BE2C (cell line): ENCODE results near the gene SCAMP4.
A peak's percentile ranks its signal among the peaks of the same experiment; 100 is the strongest.
"Not testable (repeated sequence)": the region's sequence is repeated elsewhere in the genome, so short reads cannot be mapped to it uniquely, and the experiment has no call there.

Experiments used
- DNase-seq: peaks from one replicate; pipeline ENCODE4 v3.0.0-alpha.2; 2020
- H3K27me3 ChIP-seq: fragments of 250-450 bp; sonication (Bioruptor Pico); 2 replicates; pipeline ENCODE4 v1.5.1; 2020; ENCODE audit warnings: mild to moderate bottlenecking
- H3K36me3 ChIP-seq: fragments of 250-450 bp; sonication (Bioruptor Pico); 2 replicates; pipeline ENCODE4 v1.5.1; 2020; ENCODE audit warnings: mild to moderate bottlenecking
- H3K4me1 ChIP-seq: fragments of 250-450 bp; sonication (Bioruptor Pico); 2 replicates; pipeline ENCODE4 v1.5.1; 2020
- H3K4me3 ChIP-seq: 2 replicates; pipeline ENCODE4 v1.5.1; 2011; ENCODE audit warnings: low read depth, low read length
- H3K9me3 ChIP-seq: fragments of 250-450 bp; sonication (Bioruptor Pico); 2 replicates; pipeline ENCODE4 v1.5.1; 2020
- CTCF ChIP-seq: IDR thresholded peaks from 2 replicates; pipeline ENCODE4 v1.5.1; 2012; ENCODE audit warnings: mild to moderate bottlenecking, low read depth, low read length

Gene SCAMP4

GRCh38 chr19:1875646-1876495 lies 29.3 kb upstream of the SCAMP4 start:
- peak overlapping the region; percentile 94 for H3K4me3 ChIP-seq
- TF ChIP-seq CTCF = no peak
- H3K27me3 ChIP-seq = no peaks in the 10 kb centered on the region
- H3K4me1 ChIP-seq = peaks cover 4% of the 10 kb centered on the region; the same call in 1 of the 2 replicates
- H3K36me3 ChIP-seq = peaks cover 23% of the 10 kb centered on the region
- DNase-seq = peak; percentile 95
- no peaks in the 10 kb centered on the region for H3K9me3 ChIP-seq

GRCh38 chr19:1876496-1877279 lies 28.5 kb upstream of the SCAMP4 start:
- H3K4me3 ChIP-seq = peak overlapping the region; percentile 94
- DNase-seq, H3K27me3 ChIP-seq, H3K9me3 ChIP-seq, H3K4me1 ChIP-seq: not testable (repeated sequence)
- TF ChIP-seq CTCF = peak; percentile 41
- peaks cover 18% of the 10 kb centered on the region for H3K36me3 ChIP-seq

DNA sequence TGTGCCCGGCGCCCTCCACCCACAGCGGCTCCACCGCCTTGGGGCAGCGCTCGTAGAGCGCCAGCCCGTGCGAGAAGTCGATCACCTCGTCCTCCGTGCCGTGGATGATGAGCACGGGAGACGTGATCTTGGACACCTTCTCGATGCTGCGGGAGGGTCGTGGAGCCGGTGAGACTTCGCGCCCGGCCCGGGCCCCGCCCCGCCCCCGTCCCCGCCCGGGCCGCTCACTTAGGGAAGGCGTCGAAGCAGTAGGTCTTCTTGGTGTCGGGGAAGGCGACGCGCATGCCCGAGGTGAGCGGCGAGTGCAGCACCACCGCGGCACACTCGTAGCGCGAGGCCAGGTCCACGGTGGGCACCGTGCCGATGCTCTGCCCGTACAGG lies 27.9 kb upstream of the SCAMP4 start:
- H3K9me3 ChIP-seq, DNase-seq, H3K4me1 ChIP-seq, H3K27me3 ChIP-seq, H3K4me3 ChIP-seq: not testable (repeated sequence)
- peaks cover 16% of the 10 kb centered on the region for H3K36me3 ChIP-seq

DNA sequence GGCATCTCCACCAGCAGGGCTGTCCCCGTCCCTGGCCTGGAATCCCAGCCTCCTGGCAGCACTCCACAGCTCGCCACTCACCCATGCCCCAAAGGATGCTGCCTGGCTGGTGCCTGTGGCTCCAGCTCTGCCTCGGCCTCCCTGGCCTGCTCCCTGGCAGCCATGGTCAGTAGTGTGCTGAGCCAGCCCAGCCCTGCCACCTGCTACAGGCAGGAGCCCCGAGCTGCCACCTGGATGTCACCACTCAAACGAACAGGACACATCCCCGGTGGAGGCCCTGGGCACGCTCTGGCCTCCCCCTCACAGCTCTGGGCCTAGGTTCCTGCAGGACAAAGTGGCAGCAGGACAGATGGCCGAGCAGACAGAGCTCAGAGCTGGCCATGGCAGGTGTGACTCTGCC lies 26.6 kb upstream of the SCAMP4 start:
- H3K36me3 ChIP-seq, H3K4me1 ChIP-seq, H3K9me3 ChIP-seq, H3K4me3 ChIP-seq, H3K27me3 ChIP-seq, DNase-seq: not testable (repeated sequence)

DNA sequence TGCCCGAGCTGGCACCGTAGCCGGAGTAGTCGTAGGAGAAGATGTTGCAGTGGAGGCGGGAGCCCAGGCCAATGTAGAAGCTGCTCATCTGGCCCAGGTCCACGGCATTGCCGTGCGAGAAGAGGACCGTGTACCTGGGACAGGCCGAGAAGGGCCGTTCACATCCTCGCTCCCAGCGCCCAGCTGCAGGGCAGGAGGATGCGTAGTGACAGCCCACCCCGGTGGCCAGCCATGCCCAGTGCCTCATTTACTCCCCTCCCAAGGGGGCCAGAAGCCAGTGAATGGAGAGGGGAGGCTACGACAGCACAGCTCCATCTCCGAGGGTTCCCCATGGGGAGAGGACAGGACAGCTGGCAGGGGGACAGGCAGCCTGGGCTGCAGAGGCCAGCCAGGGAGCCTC lies 25.2 kb upstream of the SCAMP4 start:
- H3K27me3 ChIP-seq, H3K4me3 ChIP-seq, H3K4me1 ChIP-seq, DNase-seq, H3K9me3 ChIP-seq, H3K36me3 ChIP-seq: not testable (repeated sequence)

GRCh38 chr19:1880611-1881392 lies 24.4 kb upstream of the SCAMP4 start:
- no peaks in the 10 kb centered on the region for H3K27me3 ChIP-seq
- H3K9me3 ChIP-seq = no peaks in the 10 kb centered on the region
- no peaks in the 10 kb centered on the region for H3K4me1 ChIP-seq
- no peaks in the 10 kb centered on the region; the same call in 1 of the 2 replicates for H3K36me3 ChIP-seq
- no peak overlapping the region for H3K4me3 ChIP-seq
- no peak for DNase-seq
- no peak for TF ChIP-seq CTCF

DNA sequence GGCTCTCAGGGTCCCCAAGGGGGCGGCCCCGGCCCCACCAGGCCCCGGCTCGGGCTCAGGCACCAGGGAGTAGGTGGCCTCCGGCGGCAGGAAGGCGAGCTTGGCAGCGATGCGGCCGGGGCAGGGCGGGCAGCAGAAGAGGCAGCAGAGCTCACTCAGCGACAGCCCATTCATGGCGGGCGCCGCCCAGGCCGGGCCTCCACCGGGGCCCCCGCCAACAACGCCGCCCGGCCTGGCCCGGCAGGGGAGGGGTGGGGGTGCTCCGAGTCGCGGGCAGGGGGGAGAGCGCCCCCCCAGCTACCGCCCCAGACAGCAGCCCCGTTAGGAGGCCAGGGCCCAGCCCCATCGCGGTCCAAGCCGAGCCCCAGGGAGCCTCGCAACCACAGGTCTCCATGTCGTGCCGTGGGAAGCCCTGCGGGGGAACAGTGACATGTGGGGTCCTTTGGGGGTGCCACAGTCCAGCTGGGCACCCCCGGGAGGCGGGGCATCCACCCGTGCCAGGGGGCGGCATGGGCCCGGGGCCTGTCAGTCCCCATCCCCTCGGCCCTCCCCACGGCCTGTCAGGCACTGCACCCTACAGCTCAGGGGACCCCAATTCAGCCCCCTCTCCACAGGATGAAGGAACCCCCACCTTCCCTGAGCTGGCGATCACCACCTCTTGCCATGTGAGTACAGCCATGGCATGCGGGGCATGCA lies 23.7 kb upstream of the SCAMP4 start:
- not testable (repeated sequence) for H3K9me3 ChIP-seq, H3K4me1 ChIP-seq, DNase-seq, H3K27me3 ChIP-seq, H3K36me3 ChIP-seq, H3K4me3 ChIP-seq
